IMR-90 (cell line): ENCODE data around the gene SLC4A7. TPM values are rescaled to one million over a fixed set of nuclear protein-coding genes. Genes with fewer than 3 reads are reported as not detected.

ENCODE experiments used
- ATAC-seq: fragments of 200-7000 bp; cut with Tn5 transposase; 2 replicates; pipeline ENCODE4 v1.9.1; 2020; ENCODE audit warnings: low read depth, mild to moderate bottlenecking, moderate library complexity
- BruUV-seq: library from RNA; stranded (reverse); fragments of 400-500 nt; replicated peaks from 2 replicates; lab custom pipeline; 2021; lab: Mats Ljungman, UMichigan
- CTCF ChIA-PET: fragments of 300-600 bp; formaldehyde crosslinking; extraction: SDS; loops from one replicate; lab custom pipeline; 2021; ENCODE audit warnings: antibody characterized with exemption; lab: Yijun Ruan, JAX
- POLR2A ChIA-PET: fragments of 300-600 bp; sonication (Branson Sonifier 250); formaldehyde crosslinking; loops from one replicate; lab custom pipeline; 2022; ENCODE audit warnings: antibody characterized with exemption; ENCODE audit not compliant: unreplicated experiment; lab: Charles Lee
- DNase-seq: peaks from one replicate; pipeline ENCODE4 v3.0.0; 2013
- H2AFZ ChIP-seq: replicated peaks from 2 replicates; pipeline ENCODE3; 2013; ENCODE audit warnings: low read length, mild to moderate bottlenecking; ENCODE audit not compliant: poor library complexity
- H2AK5ac ChIP-seq: 2 replicates; pipeline ENCODE4 v1.6.1; 2013; ENCODE audit warnings: low read depth, low read length, inconsistent platforms
- H2AK9ac ChIP-seq: replicated peaks from 2 replicates; pipeline ENCODE3; 2013; ENCODE audit warnings: mild to moderate bottlenecking, low read depth, low read length, moderate library complexity; ENCODE audit not compliant: poor library complexity
- H2BK120ac ChIP-seq: 2 replicates; pipeline ENCODE4 v1.6.1; 2013; ENCODE audit warnings: low read depth, low read length, inconsistent platforms
- H2BK15ac ChIP-seq: 3 replicates; pipeline ENCODE4 v1.6.1; 2013; ENCODE audit warnings: low read depth, low read length, inconsistent platforms
- H2BK20ac ChIP-seq: 2 replicates; pipeline ENCODE4 v1.6.1; 2013; ENCODE audit warnings: low read depth, mild to moderate bottlenecking, inconsistent platforms, low read length, moderate library complexity
- H2BK5ac ChIP-seq: 2 replicates; pipeline ENCODE4 v1.6.1; 2013; ENCODE audit warnings: mild to moderate bottlenecking, low read depth, low read length, inconsistent platforms; ENCODE audit not compliant: poor library complexity, severe bottlenecking
- H3K14ac ChIP-seq: replicated peaks from 2 replicates; pipeline ENCODE4 v1.6.1; 2013; ENCODE audit warnings: low read depth, low read length, inconsistent platforms
- H3K18ac ChIP-seq: 2 replicates; pipeline ENCODE4 v1.6.1; 2013; ENCODE audit warnings: low read depth, low read length, control low read depth
- H3K23ac ChIP-seq: 2 replicates; pipeline ENCODE4 v1.6.1; 2013; ENCODE audit warnings: low read depth, low read length, inconsistent platforms
- H3K27ac ChIP-seq: 2 replicates; pipeline ENCODE4 v1.5.1; 2013; ENCODE audit warnings: mild to moderate bottlenecking, control low read depth, low read length; ENCODE audit not compliant: insufficient read depth
- H3K27me3 ChIP-seq: 2 replicates; pipeline ENCODE4 v1.6.1; 2013; ENCODE audit warnings: low read length; ENCODE audit not compliant: control insufficient read depth, insufficient read depth
- H3K36me3 ChIP-seq: 2 replicates; pipeline ENCODE4 v1.6.1; 2013; ENCODE audit warnings: low read length, mixed read lengths; ENCODE audit not compliant: control insufficient read depth, insufficient read depth
- H3K4ac ChIP-seq: 2 replicates; pipeline ENCODE4 v1.6.1; 2013; ENCODE audit warnings: low read depth, low read length, inconsistent platforms
- H3K4me1 ChIP-seq: 2 replicates; pipeline ENCODE4 v1.6.1; 2013; ENCODE audit warnings: low read length, mixed read lengths; ENCODE audit not compliant: control insufficient read depth, insufficient read depth
- H3K4me2 ChIP-seq: 2 replicates; pipeline ENCODE4 v1.6.1; 2013; ENCODE audit warnings: low read depth, mild to moderate bottlenecking, control low read depth, low read length, moderate library complexity
- H3K4me3 ChIP-seq: 2 replicates; pipeline ENCODE4 v1.5.1; 2013; ENCODE audit warnings: low read depth, mild to moderate bottlenecking, control low read depth, low read length, moderate library complexity; ENCODE audit not compliant: insufficient read depth
- H3K56ac ChIP-seq: 2 replicates; pipeline ENCODE4 v1.6.1; 2013; ENCODE audit warnings: low read length, inconsistent platforms; ENCODE audit not compliant: insufficient read depth; ENCODE audit errors: extremely low read depth
- H3K79me1 ChIP-seq, 2 experiments: 2 replicates each; pipeline ENCODE4 v1.6.1; 2013; ENCODE audit warnings: low read length in 2 of 2, inconsistent platforms in 1 of 2, low read depth in 1 of 2
- H3K9ac ChIP-seq: 2 replicates; pipeline ENCODE4 v1.6.1; 2013; ENCODE audit warnings: low read depth, low read length, control low read depth
- H3K9me1 ChIP-seq: 2 replicates; pipeline ENCODE4 v1.6.1; 2013; ENCODE audit warnings: low read length, inconsistent platforms; ENCODE audit not compliant: insufficient read depth
- H3K9me3 ChIP-seq: 2 replicates; pipeline ENCODE4 v1.6.1; 2013; ENCODE audit warnings: low read length; ENCODE audit not compliant: control insufficient read depth, insufficient read depth
- H4K20me1 ChIP-seq: 2 replicates; pipeline ENCODE4 v1.6.1; 2013; ENCODE audit warnings: low read length, inconsistent platforms; ENCODE audit not compliant: insufficient read depth
- H4K5ac ChIP-seq: 2 replicates; pipeline ENCODE4 v1.6.1; 2013; ENCODE audit warnings: mild to moderate bottlenecking, low read depth, low read length, control low read depth
- H4K8ac ChIP-seq, 2 experiments: 2 replicates each; pipeline ENCODE4 v1.6.1; 2013; ENCODE audit warnings: low read depth in 2 of 2, low read length in 2 of 2, control low read depth in 1 of 2, inconsistent platforms in 1 of 2
- H4K91ac ChIP-seq: 2 replicates; pipeline ENCODE4 v1.6.1; 2013; ENCODE audit warnings: low read depth, low read length, inconsistent platforms; ENCODE audit not compliant: insufficient read depth
- BHLHE40 ChIP-seq: fragments of 150-350 bp; IDR thresholded peaks from 2 replicates; pipeline ENCODE4 v1.6.1; 2016; ENCODE audit warnings: mild to moderate bottlenecking, low read depth, low read length
- CEBPB ChIP-seq: IDR thresholded peaks from 2 replicates; pipeline ENCODE4 v1.6.1; 2012; ENCODE audit warnings: low read depth, low read length, improper control_type of control experiment
- CHD1 ChIP-seq: IDR thresholded peaks from 2 replicates; pipeline ENCODE4 v1.6.1; 2012; ENCODE audit warnings: low read depth, low read length, improper control_type of control experiment
- FOS ChIP-seq: fragments of 150-350 bp; IDR thresholded peaks from 2 replicates; pipeline ENCODE4 v1.6.1; 2016; ENCODE audit warnings: low read depth, low read length
- MAFK ChIP-seq: IDR thresholded peaks from 2 replicates; pipeline ENCODE4 v1.6.1; 2012; ENCODE audit warnings: low read depth, low read length, improper control_type of control experiment
- MAZ ChIP-seq: IDR thresholded peaks from 2 replicates; pipeline ENCODE4 v1.6.1; 2012; ENCODE audit warnings: low read depth, mild to moderate bottlenecking, low read length, improper control_type of control experiment, moderate library complexity, borderline replicate concordance
- MXI1 ChIP-seq: IDR thresholded peaks from 2 replicates; pipeline ENCODE4 v1.6.1; 2012; ENCODE audit warnings: low read depth, mild to moderate bottlenecking, low read length, moderate library complexity, borderline replicate concordance
- NFE2L2 ChIP-seq: fragments of 150-350 bp; IDR thresholded peaks from 2 replicates; pipeline ENCODE4 v1.6.1; 2016; ENCODE audit warnings: low read depth, mild to moderate bottlenecking, low read length
- POLR2A ChIP-seq: IDR thresholded peaks from 2 replicates; pipeline ENCODE4 v1.6.1; 2012; ENCODE audit warnings: mild to moderate bottlenecking, low read depth, low read length
- RAD21 ChIP-seq: IDR thresholded peaks from 2 replicates; pipeline ENCODE4 v1.6.1; 2012; ENCODE audit warnings: low read length, improper control_type of control experiment
- RCOR1 ChIP-seq: IDR thresholded peaks from 2 replicates; pipeline ENCODE4 v1.6.1; 2012; ENCODE audit warnings: mild to moderate bottlenecking, low read length, improper control_type of control experiment; ENCODE audit not compliant: insufficient replicate concordance
- RFX5 ChIP-seq: IDR thresholded peaks from 2 replicates; pipeline ENCODE4 v1.8.0; 2012; ENCODE audit warnings: low read depth, mild to moderate bottlenecking, low read length, moderate library complexity
- SMC3 ChIP-seq: fragments of 150-350 bp; IDR thresholded peaks from 2 replicates; pipeline ENCODE4 v1.6.1; 2016; ENCODE audit warnings: low read depth, mild to moderate bottlenecking, antibody characterized with exemption, low read length, moderate library complexity
- WGBS, 2 experiments: methylation state at CpG; one replicate each; pipeline versions ENCODE4 v1.1.5 to v1.1.7; 2013; ENCODE audit warnings: missing lambda C conversion rate in 2 of 2; ENCODE audit not compliant: insufficient read length in 1 of 2; ENCODE audit errors: extremely low coverage in 2 of 2; 5-methylcytosine and 5-hydroxymethylcytosine counted together
- dilution Hi-C: fragments of 300-500 bp; cut with HindIII; formaldehyde crosslinking; loops from one replicate; pipeline ENCODE4 v1.14.3; 2018; ENCODE audit warnings: low sequenced_read_pairs; ENCODE audit not compliant: unreplicated experiment
- in situ Hi-C: fragments of 300-500 bp; cut with MboI; formaldehyde crosslinking; loops from 3 replicates; pipeline ENCODE4 v1.14.3; 2019; ENCODE audit warnings: low sequenced_read_pairs, inconsistent platforms, mixed read lengths
- intact Hi-C: fragments of 100-400 bp; cut with micrococcal nuclease; formaldehyde crosslinking; loops from 2 replicates; pipeline ENCODE4 v1.10.0; 2022
- polyA plus RNA-seq, 3 experiments: library from polyadenylated mRNA; depleted of rRNA; stranded (reverse); fragments of >200 nt; gene quantifications; 2 replicates each; pipeline ENCODE4 v1.2.3, GENCODE V29; 2012; ENCODE audit warnings: low replicate concordance in 1 of 3
- total RNA-seq: library from RNA; depleted of rRNA; stranded (reverse); fragments of >200 nt; gene quantifications from 2 replicates; pipeline ENCODE4 v1.2.3, GENCODE V29; 2012
- TF ChIP-seq, protein P1 (sequence below): fragments of 150-350 bp; IDR thresholded peaks from 2 replicates; pipeline ENCODE4 v1.6.1; 2016; ENCODE audit warnings: low read depth, mild to moderate bottlenecking, low read length, moderate library complexity, borderline replicate concordance
- TF ChIP-seq, protein P2 (sequence below): fragments of 150-350 bp; IDR thresholded peaks from 2 replicates; pipeline ENCODE4 v1.6.1; 2017; ENCODE audit warnings: mild to moderate bottlenecking, antibody characterized with exemption, low read length, low read depth

The SLC4A7 gene
- total and polyA plus RNA-seq, 2 of the 4 experiments (the other 2 are of a cell fraction), result 17.7 to 50.4 TPM

DNA sequence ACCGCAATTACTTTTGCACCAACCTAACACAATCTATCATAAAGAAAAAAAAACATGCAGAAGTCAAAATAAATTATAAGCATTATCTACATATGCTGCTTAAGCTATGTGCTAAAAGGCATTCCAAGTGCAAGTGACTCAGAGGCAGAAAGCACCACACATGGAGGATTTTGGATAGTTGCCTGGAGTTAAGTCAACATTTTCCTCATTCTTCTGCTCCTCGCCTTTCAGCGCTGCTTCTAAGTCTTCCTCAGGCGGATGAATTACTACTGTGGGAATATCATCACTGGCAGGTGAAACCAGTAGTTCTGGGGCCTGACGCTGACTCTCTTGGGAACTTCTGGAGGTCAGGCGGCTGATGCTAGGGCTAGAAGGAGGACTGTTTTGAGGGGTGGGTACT lies 53.1 kb downstream of the SLC4A7 start:
- Histone ChIP-seq H3K14ac (no peak overlapping the region), H3K27me3 (no peaks in the 10 kb centered on the region), H3K9ac (no peak overlapping the region), H4K20me1 (peaks cover 18% of the 10 kb centered on the region), H3K4me1 (peaks cover 5% of the 10 kb centered on the region), H3K27ac (no peak overlapping the region), H2AK9ac (no peak overlapping the region), H3K9me1 (peaks cover 12% of the 10 kb centered on the region), H3K4me2 (no peak overlapping the region), H3K4ac (no peak overlapping the region), H2BK120ac (no peak overlapping the region), H2AK5ac (no peak overlapping the region), H4K91ac (no peak overlapping the region), H3K18ac (no peak overlapping the region), H4K5ac (no peak overlapping the region), H3K56ac (no peak overlapping the region), H3K9me3 (no peaks in the 10 kb centered on the region), H4K8ac (no peak overlapping the region), H3K4me3 (no peak overlapping the region), H2BK5ac (no peak overlapping the region), H3K79me1 (peaks cover 22 to 41% of the 10 kb centered on the region in 2 experiments), H2BK15ac (no peak overlapping the region), H3K23ac (no peak overlapping the region), H2BK20ac (no peak overlapping the region), H3K36me3 (peaks cover 19% of the 10 kb centered on the region), H2AFZ (no peak overlapping the region)
- POLR2A ChIA-PET, result interaction anchor here (1.1 kb wide), 1 partner anchor 53 kb away, joined by 3 read pairs; the partner anchor contains the start of gene SLC4A7
- TF ChIP-seq MAFK (peak; percentile 40; the same call in 1 of the 2 replicates), POLR2A (no peak), FOS (peak; percentile 85), CEBPB (peak; percentile 32; the same call in 1 of the 2 replicates), MXI1 (peak; percentile 54; the same call in 1 of the 2 replicates), SMC3 (peak; percentile 9; the same call in 1 of the 2 replicates), RAD21 (peak; percentile 26; the same call in 1 of the 2 replicates), RFX5 (no peak), NFE2L2 (no peak), BHLHE40 (peak; percentile 60; the same call in 1 of the 2 replicates), CHD1 (no peak; the same call in 1 of the 2 replicates), RCOR1 (peak; percentile 75), MAZ (no peak)
- TF ChIP-seq, protein P1, sequence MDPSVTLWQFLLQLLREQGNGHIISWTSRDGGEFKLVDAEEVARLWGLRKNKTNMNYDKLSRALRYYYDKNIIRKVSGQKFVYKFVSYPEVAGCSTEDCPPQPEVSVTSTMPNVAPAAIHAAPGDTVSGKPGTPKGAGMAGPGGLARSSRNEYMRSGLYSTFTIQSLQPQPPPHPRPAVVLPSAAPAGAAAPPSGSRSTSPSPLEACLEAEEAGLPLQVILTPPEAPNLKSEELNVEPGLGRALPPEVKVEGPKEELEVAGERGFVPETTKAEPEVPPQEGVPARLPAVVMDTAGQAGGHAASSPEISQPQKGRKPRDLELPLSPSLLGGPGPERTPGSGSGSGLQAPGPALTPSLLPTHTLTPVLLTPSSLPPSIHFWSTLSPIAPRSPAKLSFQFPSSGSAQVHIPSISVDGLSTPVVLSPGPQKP, result no peak
- TF ChIP-seq, protein P2, sequence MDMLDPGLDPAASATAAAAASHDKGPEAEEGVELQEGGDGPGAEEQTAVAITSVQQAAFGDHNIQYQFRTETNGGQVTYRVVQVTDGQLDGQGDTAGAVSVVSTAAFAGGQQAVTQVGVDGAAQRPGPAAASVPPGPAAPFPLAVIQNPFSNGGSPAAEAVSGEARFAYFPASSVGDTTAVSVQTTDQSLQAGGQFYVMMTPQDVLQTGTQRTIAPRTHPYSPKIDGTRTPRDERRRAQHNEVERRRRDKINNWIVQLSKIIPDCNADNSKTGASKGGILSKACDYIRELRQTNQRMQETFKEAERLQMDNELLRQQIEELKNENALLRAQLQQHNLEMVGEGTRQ, result peak; percentile 36; the same call in 1 of the 2 replicates
- WGBS, 2 experiments, result no CpG with 5 or more reads among the region's 6 CpGs
- peak; percentile 92 for ATAC-seq
- no TSS peak for BruUV-seq
- CTCF ChIA-PET, result no interaction called here
- intact Hi-C loops (loop anchor here (5.0 kb wide), 2 partner anchors 101 to 251 kb away; no protein-coding TSS in a partner anchor), in situ Hi-C loops (no loop called here), dilution Hi-C loops (no loop called here)
- peak; percentile 99 for DNase-seq
